22Rv1 (cell line): ENCODE data around the gene TRHDE.

Experiments
- CTCF ChIP-seq: fragments of 450-650 bp; IDR thresholded peaks from 2 replicates; pipeline ENCODE4 v1.5.1; 2017; ENCODE audit warnings: mild to moderate bottlenecking
- ZFX ChIP-seq: fragments of 450-650 bp; IDR thresholded peaks from 2 replicates; pipeline ENCODE4 v1.6.1; 2017; ENCODE audit warnings: antibody characterized with exemption, borderline replicate concordance

- TF ChIP-seq CTCF, result no peak
- TF ChIP-seq ZFX, result no peak
Measured at GRCh38 chr12:72464471-72464870, 192.3 kb downstream of the TRHDE start.
